HCT116 (cell line): ENCODE measurements around the gene VGF.

Source experiments
- CTCF ChIP-seq, 3 experiments: fragments of 200-600 bp in 1 of 3; sonication (generic) in 1 of 3; IDR thresholded peaks in 2 of 3; conservative IDR thresholded peaks in 1 of 3; 2 replicates each; pipeline ENCODE4 v1.5.1; 2012 to 2017; ENCODE audit warnings: low read depth in 2 of 3, low read length in 2 of 3, antibody characterized with exemption in 1 of 3, borderline replicate concordance in 1 of 3, control low read depth in 1 of 3, mild to moderate bottlenecking in 1 of 3, mixed read lengths in 1 of 3, mixed run types in 1 of 3, moderate library complexity in 1 of 3; ENCODE audit not compliant: insufficient read depth in 1 of 3
- EZH2 ChIP-seq: fragments of 200-600 bp; sonication (generic); IDR thresholded peaks from 2 replicates; pipeline ENCODE4 v1.6.1; 2017; ENCODE audit warnings: antibody characterized with exemption, mixed run types
- POLR2A ChIP-seq: IDR thresholded peaks from 2 replicates; pipeline ENCODE4 v1.7.0; 2011; ENCODE audit warnings: borderline replicate concordance; ENCODE audit not compliant: insufficient read depth, insufficient read length; ENCODE audit errors: extremely low read depth
- POLR2AphosphoS5 ChIP-seq: IDR thresholded peaks from 2 replicates; pipeline ENCODE4 v1.6.1; 2011; ENCODE audit warnings: mild to moderate bottlenecking, low read depth, low read length, moderate library complexity
- SIN3A ChIP-seq: IDR thresholded peaks from 2 replicates; pipeline ENCODE4 v1.6.1; 2012; ENCODE audit warnings: low read depth
- SP1 ChIP-seq: IDR thresholded peaks from 2 replicates; pipeline ENCODE4 v1.6.1; 2012; ENCODE audit warnings: low read depth
- SRF ChIP-seq: IDR thresholded peaks from 2 replicates; pipeline ENCODE4 v1.6.1; 2012; ENCODE audit warnings: low read depth
- ZNF274 ChIP-seq: fragments of 200-500 bp; sonication (Bioruptor generic); IDR thresholded peaks from 2 replicates; pipeline ENCODE4 v1.6.1; 2014; ENCODE audit warnings: mild to moderate bottlenecking, low read depth, low read length, inconsistent platforms
- TF ChIP-seq, protein P1 (sequence below): IDR thresholded peaks from 2 replicates; pipeline ENCODE4 v1.6.1; 2012

GRCh38 chr7:101116898-101117297, 48.5 kb downstream of the VGF start:
- TF ChIP-seq, protein P1, sequence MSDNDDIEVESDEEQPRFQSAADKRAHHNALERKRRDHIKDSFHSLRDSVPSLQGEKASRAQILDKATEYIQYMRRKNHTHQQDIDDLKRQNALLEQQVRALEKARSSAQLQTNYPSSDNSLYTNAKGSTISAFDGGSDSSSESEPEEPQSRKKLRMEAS, result no peak
- TF ChIP-seq CTCF (IDR thresholded peaks at IDR 0.05 in 2 of 3, conservative IDR thresholded peaks at IDR 0.05 in 1 of 3; ENCODE audit: borderline replicate concordance in 1 of 3, insufficient read depth in 1 of 3, low read depth in 2 of 3, low read length in 2 of 3) (no peak), POLR2AphosphoS5 (no peak), EZH2 (no peak), SRF (no peak), SIN3A (no peak), POLR2A (no peak), ZNF274 (no peak), SP1 (no peak)
